ENCODE results near the gene GGNBP2.
A peak's percentile ranks its signal among the peaks of the same experiment; 100 is the strongest.

Gene GGNBP2

DNA sequence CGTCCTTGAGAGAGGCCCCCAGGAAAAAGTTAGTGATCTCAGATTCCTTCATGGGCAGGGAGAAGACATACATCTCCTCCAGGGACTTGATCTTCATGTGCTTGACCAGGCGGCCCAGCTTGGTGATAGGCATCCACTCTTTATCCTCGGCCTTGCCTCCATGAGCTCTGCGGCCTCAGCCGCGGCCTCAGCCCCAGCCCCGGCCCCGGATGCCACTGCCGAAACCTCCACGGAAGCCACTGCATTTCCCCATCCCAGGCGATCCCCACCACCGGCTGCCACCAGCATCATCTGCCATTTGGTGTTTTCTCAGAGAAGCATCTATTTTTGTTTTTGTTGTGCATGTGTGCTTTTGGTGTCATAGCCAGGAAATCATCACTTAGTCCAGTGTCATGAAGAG, 30.3 kb downstream of the GGNBP2 start:
- no peak for DNase-seq

DNA sequence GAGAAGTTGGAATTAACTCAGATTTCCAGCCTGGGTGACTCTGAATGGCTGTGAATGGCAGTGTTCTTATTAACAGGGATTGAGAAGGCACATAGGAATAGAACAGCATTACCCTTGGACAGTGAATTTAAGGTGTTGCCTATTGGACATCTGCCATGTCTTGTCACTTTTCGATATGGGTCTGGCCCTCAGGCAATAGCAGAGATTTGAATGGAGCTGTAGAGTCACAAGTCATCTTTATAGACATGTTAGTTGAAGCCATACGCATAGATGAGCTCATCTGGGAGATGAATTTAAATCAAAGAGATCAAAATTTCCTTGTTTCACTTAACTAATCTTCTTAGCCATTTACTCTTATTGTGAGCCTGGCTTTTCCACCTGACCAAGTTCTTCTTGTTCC, 32.1 kb downstream of the GGNBP2 start:
- DNase-seq, result no peak

DNA sequence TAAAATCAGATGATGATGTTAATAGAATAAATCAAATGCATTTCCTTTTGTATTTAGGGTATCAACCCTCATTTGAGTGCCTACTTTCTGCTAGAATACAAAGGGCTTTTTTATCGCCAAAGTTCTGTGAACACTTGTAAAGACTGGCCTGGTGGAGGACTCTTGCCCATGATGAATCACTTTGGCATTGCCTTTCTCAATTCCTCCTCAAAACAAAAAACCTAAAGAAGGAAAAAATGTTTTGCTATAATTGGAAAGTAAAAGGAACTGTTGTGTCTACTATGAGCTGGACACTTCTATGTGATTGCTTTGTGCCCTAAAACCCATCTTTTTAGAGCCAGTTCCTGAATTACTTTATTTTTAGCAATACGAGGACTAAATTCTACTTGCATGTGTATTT, 34.0 kb downstream of the GGNBP2 start:
- DNase-seq, result no peak

DNA sequence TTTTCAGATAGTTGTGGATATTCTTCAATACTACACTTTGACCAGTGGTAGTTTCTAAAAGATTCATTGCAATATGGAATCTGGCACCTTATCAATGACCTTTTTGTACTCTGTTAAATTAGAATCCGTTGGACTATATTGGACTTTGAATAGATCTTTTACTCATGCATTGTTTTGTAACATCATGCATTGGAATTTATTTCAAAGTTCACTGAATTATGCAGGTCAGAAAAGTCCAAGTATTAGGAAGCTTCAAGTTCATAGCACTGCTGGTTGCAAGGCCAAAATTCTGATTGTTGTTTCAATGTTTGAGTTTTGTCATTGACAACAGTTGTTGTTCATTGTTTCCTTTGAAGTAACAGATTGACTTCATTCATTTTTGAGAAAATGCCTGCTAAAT, 39.1 kb downstream of the GGNBP2 start:
- DNase-seq, result no peak

DNA sequence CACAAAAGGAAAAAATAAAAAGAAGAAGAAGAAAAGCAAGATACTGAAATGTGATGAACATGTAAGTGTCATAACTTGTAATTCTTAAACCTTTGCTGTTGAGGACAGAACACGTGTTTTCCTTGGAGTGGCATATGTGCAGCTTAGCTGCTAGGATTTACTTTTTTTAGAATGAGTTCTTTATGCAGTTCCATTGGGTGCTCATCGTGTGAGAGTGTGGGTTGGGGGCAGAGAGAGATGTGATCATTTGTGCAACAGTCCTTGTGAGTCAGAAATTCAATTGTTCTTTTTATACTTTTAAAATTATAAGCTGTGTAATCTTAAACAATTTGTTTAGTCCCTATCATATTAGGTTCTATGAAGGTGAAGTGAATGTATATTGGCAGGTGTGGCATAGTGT, 41.4 kb downstream of the GGNBP2 start:
- no peak for DNase-seq

DNA sequence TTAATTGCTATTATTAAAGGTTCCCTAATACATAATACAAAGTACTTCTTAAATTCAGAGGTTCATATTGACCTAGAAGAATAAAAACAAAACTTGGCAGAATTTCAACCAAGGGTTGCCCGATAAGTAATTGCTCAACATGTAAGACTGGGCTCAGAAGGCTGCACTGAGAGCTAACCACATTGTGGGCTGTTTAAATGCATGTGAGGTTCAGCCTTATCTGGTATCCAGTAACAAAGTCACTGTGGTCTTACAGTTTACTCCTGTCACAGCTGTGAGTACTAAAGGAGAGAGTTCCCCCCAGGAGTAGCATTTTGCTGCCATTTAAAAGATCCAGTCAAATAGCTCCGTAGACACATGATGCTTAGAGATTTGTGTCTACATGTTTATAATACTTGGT, 45.4 kb downstream of the GGNBP2 start:
- DNase-seq, result peak in 2 of 4 experiments; percentile 16 to 25

- peak; percentile 85 to 94 (median 90) for DNase-seq
Observed at GRCh38 chr17:36591434-36592315, 47.0 kb downstream of the GGNBP2 start, which contains the start of gene DHRS11. TSS of gene DHRS11 (plus strand) at chr17:36591879. CDS start at chr17:36592010, 131 bp downstream.

DNA sequence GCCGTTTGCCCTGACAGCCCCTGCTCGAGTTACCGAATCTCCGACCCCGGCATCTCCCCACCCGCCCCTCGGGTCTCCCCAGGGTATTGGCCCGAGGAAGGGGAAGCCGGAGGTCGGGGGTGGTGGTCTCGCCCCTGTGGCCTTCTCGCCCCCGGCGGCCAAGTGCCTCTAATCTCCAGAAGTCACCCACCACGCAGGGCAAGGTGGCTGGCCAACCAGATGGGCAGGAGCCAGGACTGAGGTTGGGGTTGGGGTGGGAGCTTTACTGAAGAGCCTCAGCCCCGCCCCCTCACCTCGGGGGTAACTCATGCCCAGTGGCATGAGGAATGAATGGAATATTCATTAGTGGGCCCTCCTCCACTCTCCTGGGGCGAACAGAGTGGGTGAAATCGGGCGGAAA, 47.6 kb downstream of the GGNBP2 start:
- peak; percentile 51 to 70 (median 68) for DNase-seq

- DNase-seq, result peak in 2 of 4 experiments; percentile 35 to 50
Observed at GRCh38 chr17:36592716-36593321, 48.1 kb downstream of the GGNBP2 start.

DNA sequence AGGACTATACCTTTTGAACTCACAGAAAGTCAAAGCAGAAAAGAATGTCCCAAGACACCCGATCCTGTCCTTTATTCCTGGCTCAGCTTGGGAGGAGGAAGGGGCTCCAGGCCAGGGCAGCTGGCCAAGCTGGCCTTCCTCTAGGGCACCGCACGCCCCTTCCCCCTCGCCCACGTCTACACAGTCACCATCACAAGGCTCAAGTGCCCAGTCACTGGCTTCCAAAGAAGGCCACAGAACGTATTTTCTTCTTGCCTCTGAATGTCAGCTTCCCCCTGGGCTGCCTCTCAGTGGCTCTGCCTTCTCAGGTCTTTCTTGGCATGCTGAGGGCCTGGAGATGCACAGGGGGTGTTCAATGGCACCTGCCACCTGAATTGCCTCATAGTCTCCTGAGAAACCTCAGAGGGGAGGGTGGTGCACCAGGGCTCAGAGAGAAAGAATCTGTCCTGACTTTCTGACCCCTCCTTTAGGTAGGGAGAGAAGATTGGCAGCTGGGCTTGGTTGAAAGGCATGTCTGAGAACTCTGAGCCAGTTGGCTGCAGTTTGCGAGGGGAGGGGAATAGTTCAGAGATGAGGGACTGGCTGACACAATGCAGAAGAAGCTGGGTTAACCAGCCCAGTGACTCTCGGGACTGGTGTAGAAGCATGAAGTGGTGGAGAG, 49.1 kb downstream of the GGNBP2 start:
- DNase-seq, result peak; percentile 79 to 90 (median 84)

- no peak for DNase-seq
Observed at GRCh38 chr17:36594626-36595401, 50.1 kb downstream of the GGNBP2 start.

GRCh38 chr17:36597226-36597625, 52.5 kb downstream of the GGNBP2 start:
- no peak for DNase-seq

DNA sequence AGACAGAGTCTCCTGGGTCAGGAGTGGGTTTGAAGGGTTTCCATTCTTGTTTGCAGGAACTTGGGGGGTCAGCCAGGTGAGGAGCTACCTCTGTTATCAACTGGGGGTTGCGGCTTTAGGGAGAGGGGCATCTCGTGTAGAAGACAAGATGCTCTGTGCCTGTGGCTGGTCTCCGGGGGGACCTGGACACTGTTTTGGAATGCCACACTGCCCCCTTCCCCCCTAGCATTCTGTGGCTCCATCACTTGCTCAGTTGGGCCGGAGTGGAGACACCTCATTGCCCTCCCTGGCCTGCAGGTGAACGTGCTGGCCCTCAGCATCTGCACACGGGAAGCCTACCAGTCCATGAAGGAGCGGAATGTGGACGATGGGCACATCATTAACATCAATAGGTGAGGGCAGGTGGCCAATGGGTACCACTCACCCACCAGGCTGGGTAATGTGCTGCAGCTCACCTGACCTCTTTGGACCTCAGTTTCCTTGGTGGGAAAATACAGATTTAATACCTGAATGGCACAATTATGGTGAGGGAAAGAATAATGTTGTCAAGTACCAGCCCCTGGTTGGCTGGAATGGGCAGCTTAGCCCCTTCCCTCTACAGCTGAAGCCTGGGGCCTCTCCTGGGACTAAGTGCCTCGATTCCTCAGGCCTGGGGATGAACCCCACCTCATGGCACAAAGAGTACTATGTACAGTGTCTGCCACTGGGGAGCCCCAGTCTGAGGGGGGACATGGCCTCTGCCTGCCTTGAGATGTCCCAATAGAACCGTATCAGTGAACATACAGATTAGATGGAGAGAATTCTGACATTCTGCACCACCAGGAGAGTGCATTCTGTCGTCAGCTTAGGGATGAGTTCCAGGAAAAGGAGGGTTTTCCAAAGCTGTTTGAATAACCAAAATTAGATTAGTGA, 53.4 kb downstream of the GGNBP2 start:
- DNase-seq, result no peak

GRCh38 chr17:36598951-36599401, 54.3 kb downstream of the GGNBP2 start:
- DNase-seq, result no peak

DNA sequence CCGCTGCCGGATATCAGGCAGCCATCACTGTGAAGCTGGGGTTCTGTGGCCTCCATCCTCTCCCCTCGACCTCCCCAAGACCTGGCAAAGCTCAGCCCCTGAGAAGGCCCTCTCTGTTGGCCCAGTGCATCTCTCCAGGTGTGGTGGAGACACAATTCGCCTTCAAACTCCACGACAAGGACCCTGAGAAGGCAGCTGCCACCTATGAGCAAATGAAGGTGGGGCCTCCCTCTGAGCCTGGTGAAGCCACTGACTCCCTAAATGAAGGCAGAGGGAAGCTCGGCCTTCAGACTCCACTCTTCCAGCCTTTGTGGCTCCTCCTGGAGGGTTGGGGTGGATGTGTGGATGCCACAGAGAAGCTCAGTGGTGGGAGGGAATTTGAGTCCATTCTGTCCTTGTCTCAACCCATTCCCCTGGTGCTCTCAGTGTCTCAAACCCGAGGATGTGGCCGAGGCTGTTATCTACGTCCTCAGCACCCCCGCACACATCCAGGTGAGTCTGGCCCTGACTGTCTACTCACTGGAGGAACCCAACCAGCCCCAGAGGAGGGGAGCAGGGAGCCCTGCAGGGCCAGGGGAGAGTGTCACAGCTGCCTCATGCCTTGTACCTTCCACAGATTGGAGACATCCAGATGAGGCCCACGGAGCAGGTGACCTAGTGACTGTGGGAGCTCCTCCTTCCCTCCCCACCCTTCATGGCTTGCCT, 55.0 kb downstream of the GGNBP2 start:
- DNase-seq, result no peak

DNA sequence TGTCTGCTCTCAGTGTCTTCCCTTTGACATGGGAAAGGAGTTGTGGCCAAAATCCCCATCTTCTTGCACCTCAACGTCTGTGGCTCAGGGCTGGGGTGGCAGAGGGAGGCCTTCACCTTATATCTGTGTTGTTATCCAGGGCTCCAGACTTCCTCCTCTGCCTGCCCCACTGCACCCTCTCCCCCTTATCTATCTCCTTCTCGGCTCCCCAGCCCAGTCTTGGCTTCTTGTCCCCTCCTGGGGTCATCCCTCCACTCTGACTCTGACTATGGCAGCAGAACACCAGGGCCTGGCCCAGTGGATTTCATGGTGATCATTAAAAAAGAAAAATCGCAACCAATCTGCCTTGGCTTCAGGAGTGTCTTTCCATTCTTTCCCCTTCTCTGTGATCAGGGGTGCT, 55.7 kb downstream of the GGNBP2 start:
- DNase-seq, result no peak

DNA sequence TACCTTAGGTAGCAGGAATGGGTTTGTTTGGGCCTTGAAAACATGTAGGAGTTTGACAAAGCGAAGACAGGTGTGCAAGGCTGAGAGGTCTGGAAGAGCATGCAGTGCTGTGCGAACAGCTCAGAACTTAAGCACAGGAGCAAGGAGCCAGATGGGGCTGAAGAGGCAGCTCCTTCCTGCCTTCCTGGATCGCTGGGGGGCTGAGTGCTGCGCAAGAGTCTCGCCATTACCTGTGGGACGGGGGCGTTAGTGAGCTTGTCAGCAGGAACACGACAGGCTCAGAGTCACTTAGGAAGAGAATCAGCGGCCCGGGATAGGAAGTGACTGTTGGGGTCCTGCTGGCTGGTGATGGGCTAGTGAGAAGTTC, 56.2 kb downstream of the GGNBP2 start:
- DNase-seq, result no peak

DNA sequence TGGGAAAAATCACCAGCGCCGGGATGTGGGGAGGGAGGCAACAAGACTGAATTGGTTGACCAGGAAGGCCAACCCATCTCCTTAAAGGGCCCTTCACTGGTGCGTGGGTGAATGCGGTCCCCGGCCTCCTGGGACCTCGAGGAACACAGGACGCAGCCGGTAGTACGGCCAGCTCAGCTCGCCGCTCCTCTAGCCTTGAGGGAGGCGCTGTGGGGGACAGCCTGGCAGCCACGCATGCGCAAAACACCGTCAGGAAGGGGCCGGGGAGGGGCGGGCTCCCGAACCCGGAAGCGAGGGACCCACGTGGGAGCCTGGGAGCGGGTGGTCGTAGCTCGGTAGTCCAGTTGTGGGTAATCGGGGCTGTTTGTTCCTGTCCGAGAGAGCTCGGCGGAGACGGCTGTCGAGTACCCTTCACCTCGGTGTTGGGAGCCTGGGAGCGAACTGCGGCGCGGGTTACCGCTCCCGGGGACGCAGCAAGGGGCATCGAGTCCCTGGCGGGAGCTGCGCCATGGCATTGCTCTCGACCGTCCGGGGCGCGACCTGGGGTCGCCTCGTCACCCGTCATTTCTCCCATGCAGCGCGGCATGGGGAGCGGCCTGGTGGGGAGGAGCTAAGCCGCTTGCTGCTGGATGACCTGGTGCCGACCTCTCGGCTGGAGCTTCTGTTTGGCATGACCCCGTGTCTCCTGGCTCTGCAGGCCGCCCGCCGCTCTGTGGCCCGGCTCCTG, 56.7 kb downstream of the GGNBP2 start, which contains the start of gene MRM1:
MRM1 (plus strand) TSS at position 281 of the 727 bp plus-strand sequence; CDS start at position 509, 228 bp downstream.
- DNase-seq, result peak; percentile 94 to 97 (median 97)

GRCh38 chr17:36602030-36602748, 57.5 kb downstream of the GGNBP2 start:
- peak in 3 of 4 experiments; percentile 14 to 41 (median 28) for DNase-seq
